OCI-LY7 (cell line): Measurements from ENCODE around the gene MKI67.

ENCODE experiments used
- EZH2phosphoT487 ChIP-seq: fragments of 200-600 bp; sonication (generic); IDR thresholded peaks from 2 replicates; pipeline ENCODE4 v1.6.1; 2018; ENCODE audit warnings: low read depth, borderline replicate concordance, mild to moderate bottlenecking, mixed run types, antibody characterized with exemption, low read length, moderate library complexity, mixed read lengths
- TF ChIP-seq, protein P1 (sequence below): fragments of 200-600 bp; sonication (generic); conservative IDR thresholded peaks from 2 replicates; pipeline ENCODE4 v1.5.1; 2014; ENCODE audit warnings: mild to moderate bottlenecking, antibody characterized with exemption, low read length, moderate library complexity, mixed read lengths

DNA sequence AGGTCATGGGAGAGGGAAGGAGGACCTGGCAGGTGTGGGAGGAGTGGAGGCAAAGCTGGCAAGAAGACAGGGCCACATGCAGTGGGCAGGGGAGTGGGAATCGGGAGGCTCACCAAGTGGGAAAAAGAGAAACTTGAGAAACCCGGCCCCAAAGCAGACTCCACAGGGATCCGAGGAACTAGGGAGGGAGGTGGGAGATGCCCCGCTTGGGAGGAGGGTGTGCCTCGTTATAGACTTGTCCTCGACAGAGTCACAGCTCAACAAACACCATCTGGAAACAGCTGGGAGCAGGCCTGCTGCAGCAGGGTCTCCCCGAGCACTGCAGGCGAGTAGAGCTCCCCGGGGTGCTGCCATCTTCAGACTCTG is 54.8 kb downstream of the MKI67 start:
- TF ChIP-seq, protein P1, sequence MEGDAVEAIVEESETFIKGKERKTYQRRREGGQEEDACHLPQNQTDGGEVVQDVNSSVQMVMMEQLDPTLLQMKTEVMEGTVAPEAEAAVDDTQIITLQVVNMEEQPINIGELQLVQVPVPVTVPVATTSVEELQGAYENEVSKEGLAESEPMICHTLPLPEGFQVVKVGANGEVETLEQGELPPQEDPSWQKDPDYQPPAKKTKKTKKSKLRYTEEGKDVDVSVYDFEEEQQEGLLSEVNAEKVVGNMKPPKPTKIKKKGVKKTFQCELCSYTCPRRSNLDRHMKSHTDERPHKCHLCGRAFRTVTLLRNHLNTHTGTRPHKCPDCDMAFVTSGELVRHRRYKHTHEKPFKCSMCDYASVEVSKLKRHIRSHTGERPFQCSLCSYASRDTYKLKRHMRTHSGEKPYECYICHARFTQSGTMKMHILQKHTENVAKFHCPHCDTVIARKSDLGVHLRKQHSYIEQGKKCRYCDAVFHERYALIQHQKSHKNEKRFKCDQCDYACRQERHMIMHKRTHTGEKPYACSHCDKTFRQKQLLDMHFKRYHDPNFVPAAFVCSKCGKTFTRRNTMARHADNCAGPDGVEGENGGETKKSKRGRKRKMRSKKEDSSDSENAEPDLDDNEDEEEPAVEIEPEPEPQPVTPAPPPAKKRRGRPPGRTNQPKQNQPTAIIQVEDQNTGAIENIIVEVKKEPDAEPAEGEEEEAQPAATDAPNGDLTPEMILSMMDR = no peak
- TF ChIP-seq EZH2phosphoT487 = no peak
